Activated CD4-positive, alpha-beta T cell treated with anti-CD3 and anti-CD28 coated beads for 36 hours (primary cell): ENCODE data around the gene FGF1. TPM values are rescaled to one million over a fixed set of nuclear protein-coding genes. Genes with fewer than 3 reads are reported as not detected.

ENCODE experiments used
- ATAC-seq: fragments of 200-7000 bp; cut with Tn5 transposase; one replicate; pipeline ENCODE4 v1.10.0; 2021; ENCODE audit warnings: mild to moderate bottlenecking, moderate library complexity
- CTCF ChIA-PET: fragments of 350-600 bp; sonication (Branson Sonifier 250); formaldehyde crosslinking; loops from one replicate; lab custom pipeline; 2021; ENCODE audit warnings: antibody characterized with exemption; lab: Charles Lee
- POLR2A ChIA-PET: fragments of 350-600 bp; sonication (Branson Sonifier 250); formaldehyde crosslinking; loops from one replicate; lab custom pipeline; 2021; ENCODE audit warnings: antibody characterized with exemption, inconsistent platforms; lab: Charles Lee
- DNase-seq: peaks from one replicate; pipeline ENCODE4 v3.0.0-alpha.2; 2020
- H3K27ac Mint-ChIP-seq: one replicate; pipeline ENCODE4 v1.8.0; 2021; ENCODE audit warnings: mixed read lengths
- H3K27me3 Mint-ChIP-seq: one replicate; pipeline ENCODE4 v1.8.0; 2021; ENCODE audit warnings: mixed read lengths
- H3K36me3 Mint-ChIP-seq: one replicate; pipeline ENCODE4 v1.8.0; 2021; ENCODE audit warnings: low read depth, mixed read lengths
- H3K4me1 Mint-ChIP-seq: one replicate; pipeline ENCODE4 v1.8.0; 2021; ENCODE audit warnings: mixed read lengths
- H3K4me3 Mint-ChIP-seq: one replicate; pipeline ENCODE4 v1.8.0; 2021; ENCODE audit warnings: mild to moderate bottlenecking, moderate library complexity, mixed read lengths
- H3K9me3 Mint-ChIP-seq: one replicate; pipeline ENCODE4 v1.8.0; 2021; ENCODE audit warnings: low read depth, mixed read lengths
- intact Hi-C, 2 experiments: fragments of 100-400 bp; cut with DNase I in 1 of 2; cut with micrococcal nuclease in 1 of 2; formaldehyde crosslinking; loops; one replicate each; pipeline versions ENCODE4 v1.14.2 to v1.15.1; 2022 to 2024; cut with DNase I, micrococcal nuclease
- total RNA-seq, 2 experiments: library from RNA; stranded (reverse); gene quantifications; one replicate each; pipeline ENCODE4 v1.2.3, GENCODE V29; 2021

Gene FGF1
- total RNA-seq, 2 experiments from 2014 or later: not detected

DNA sequence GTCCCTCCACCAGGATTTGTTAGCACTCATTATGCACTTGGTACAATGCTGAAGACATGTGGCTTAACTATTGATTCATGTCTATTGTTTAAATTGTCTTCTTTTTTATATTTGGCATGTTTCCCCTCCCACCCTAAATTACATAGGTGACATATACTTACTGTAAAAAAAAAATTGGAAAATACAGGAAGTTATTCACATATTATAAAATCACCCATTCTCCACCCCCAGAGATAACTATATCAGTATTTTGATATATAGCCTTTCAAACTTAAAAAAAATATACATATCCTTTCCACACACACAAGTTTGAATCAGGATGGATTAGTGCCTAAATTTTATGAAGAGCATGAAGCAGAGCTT is 87.6 kb downstream of the FGF1 start:
- no peak overlapping the region for H3K4me3 Mint-ChIP-seq
- ChIA-PET CTCF (interaction anchor here (0.6 to 1.9 kb wide), 7 partner anchors 13 to 630 kb away, joined by 3 to 11 read pairs (median 3); no protein-coding TSS in a partner anchor), POLR2A (no interaction called here)
- ATAC-seq: no peak
- intact Hi-C loops: no loop called here
- no peak overlapping the region for H3K27ac Mint-ChIP-seq
- peaks cover 8% of the 10 kb centered on the region for H3K4me1 Mint-ChIP-seq
- H3K36me3 Mint-ChIP-seq: no peaks in the 10 kb centered on the region
- peaks cover 9% of the 10 kb centered on the region for H3K27me3 Mint-ChIP-seq
- no peak for DNase-seq
- H3K9me3 Mint-ChIP-seq: no peaks in the 10 kb centered on the region

DNA sequence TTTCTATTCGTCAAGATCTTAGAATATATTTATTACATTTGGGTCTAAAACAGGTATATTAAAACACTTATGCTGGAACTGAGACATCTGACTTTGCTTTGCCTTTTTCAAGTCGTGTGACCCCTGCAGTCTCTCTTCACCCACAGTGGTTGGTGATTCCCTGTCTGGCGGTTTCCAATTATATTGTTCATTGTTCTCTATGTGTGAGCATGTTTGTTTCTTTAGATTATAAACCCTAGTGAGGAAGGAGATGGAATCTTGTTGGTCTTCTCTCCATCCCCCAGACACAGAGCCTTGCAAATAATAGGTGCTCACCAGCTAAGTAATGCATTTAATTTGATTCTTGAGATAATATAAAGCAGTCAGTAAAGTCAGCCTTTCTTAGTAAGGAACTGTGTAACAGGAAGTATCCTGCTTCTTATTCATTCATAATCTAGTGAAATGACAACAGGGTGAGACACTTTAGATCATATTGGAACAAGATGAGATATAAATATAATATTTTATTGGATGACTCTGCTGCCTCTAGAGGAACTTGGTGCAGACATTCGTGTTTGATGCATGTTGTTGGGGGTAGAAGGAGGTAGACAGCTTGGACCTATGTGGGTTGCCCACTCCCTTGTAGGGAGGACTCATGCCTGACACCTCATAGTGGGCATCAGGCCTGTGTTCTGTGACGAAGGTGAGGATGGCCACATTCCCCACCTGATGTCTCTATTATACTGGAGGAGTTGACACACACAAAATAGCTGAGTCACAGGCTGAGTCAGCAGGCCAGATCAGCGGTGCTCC is 88.1 kb downstream of the FGF1 start:
- POLR2A ChIA-PET: no interaction called here
- ATAC-seq: peak; percentile 85
- Mint-ChIP-seq H3K9me3 (no peaks in the 10 kb centered on the region), H3K4me1 (peaks cover 8% of the 10 kb centered on the region), H3K36me3 (no peaks in the 10 kb centered on the region), H3K27me3 (peaks cover 9% of the 10 kb centered on the region), H3K27ac (no peak overlapping the region), H3K4me3 (no peak overlapping the region)
- intact Hi-C loops: no loop called here
- CTCF ChIA-PET: interaction anchor here (0.7 to 1.9 kb wide), 4 partner anchors 13 to 449 kb away, joined by 3 to 5 read pairs (median 3); no protein-coding TSS in a partner anchor
- DNase-seq: peak; percentile 64

DNA sequence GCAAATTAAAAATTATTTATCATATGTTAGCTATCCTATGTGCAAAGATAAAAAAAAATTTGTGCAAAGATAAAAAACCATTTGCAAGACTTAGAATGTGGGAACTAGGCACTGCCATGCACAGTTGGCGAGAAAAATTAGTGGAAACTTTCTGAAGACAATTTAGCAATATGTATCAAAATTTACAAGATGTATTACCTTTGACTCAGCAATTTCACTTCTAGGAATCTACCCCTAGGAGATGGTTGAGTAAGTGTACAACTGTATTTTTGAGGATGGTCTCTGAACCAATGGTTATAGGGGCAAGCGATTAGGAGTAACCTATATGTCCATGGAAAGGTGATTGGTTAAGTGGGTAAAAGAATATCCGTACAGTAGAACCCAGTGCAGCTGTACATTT is 88.9 kb downstream of the FGF1 start:
- Mint-ChIP-seq H3K27me3 (peaks cover 9% of the 10 kb centered on the region), H3K9me3 (no peaks in the 10 kb centered on the region), H3K4me1 (peaks cover 8% of the 10 kb centered on the region), H3K4me3 (no peak overlapping the region), H3K27ac (no peak overlapping the region), H3K36me3 (no peaks in the 10 kb centered on the region)
- ATAC-seq (no peak), DNase-seq (no peak)
- ChIA-PET POLR2A (no interaction called here), CTCF (interaction anchor here (0.9 to 1.9 kb wide), 3 partner anchors 12 to 103 kb away, joined by 3 to 5 read pairs (median 3); no protein-coding TSS in a partner anchor)
- intact Hi-C loops: no loop called here

DNA sequence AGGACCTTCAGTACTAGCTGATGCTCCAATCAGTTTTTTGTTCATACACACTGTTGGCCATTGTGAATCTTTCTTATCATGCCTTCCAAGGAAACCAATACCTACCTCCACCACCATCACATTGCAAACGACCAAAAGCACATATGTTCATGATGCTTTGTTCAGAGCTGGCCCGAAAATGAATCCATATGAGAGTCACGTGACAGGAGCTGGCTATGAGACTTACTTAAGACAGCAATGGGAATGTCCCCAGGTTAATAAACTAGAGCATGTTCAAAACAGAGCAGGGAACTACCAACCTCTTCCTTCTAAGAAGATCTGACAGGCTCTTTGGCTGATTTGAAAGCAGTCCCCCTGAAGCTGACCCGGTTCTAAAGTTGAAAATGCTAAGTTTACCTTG is 93.5 kb downstream of the FGF1 start:
- POLR2A ChIA-PET: no interaction called here
- intact Hi-C loops: no loop called here
- CTCF ChIA-PET: no interaction called here
- DNase-seq: no peak
- H3K36me3 Mint-ChIP-seq: no peaks in the 10 kb centered on the region
- ATAC-seq: no peak
- no peak overlapping the region for H3K27ac Mint-ChIP-seq
- peaks cover 12% of the 10 kb centered on the region for H3K27me3 Mint-ChIP-seq
- no peaks in the 10 kb centered on the region for H3K9me3 Mint-ChIP-seq
- no peak overlapping the region for H3K4me3 Mint-ChIP-seq
- H3K4me1 Mint-ChIP-seq: no peaks in the 10 kb centered on the region

DNA sequence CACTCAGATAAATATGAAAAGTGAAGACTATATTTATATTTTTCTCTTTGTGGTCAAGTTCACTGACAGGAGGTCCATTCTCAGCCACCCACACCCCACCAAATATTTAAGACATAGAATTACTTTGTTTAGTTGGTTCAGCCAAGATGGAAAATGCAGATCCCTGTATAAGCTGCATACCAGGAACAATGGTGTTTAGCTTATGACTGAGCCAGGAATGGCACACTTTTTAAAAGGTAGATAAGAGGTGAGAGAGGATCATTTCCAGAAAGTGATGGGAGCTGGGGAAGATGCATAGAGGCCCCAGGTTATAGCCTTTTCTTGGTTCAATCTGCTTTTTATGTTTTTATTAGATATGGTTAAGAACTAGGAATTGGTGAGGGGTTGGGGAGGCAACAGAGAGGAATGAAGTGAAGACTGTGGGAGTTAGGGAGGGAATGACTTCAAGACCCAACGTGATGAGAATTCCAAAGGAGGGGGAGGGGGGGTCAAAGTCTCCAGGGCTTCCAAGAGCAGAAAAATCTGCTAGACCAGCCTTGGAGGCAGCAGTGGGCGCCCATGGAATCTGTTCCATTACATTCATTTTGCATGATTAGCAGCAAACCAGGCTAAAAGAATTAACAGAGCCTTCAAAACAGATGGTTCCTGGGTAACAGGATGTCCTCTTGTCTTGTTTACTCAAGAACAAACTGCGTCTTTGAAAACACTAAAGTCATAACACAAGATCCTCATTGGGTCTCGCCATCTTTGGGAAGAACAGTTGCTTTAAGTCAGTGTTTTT is 95.2 kb downstream of the FGF1 start:
- peaks cover 12% of the 10 kb centered on the region for H3K27me3 Mint-ChIP-seq
- intact Hi-C loops: no loop called here
- ChIA-PET POLR2A (no interaction called here), CTCF (interaction anchor here (0.6 to 1.4 kb wide), 8 partner anchors 9 to 291 kb away, joined by 3 to 4 read pairs (median 3); no protein-coding TSS in a partner anchor)
- H3K36me3 Mint-ChIP-seq: no peaks in the 10 kb centered on the region
- no peaks in the 10 kb centered on the region for H3K4me1 Mint-ChIP-seq
- ATAC-seq (no peak), DNase-seq (no peak)
- H3K4me3 Mint-ChIP-seq: no peak overlapping the region
- no peak overlapping the region for H3K27ac Mint-ChIP-seq
- no peaks in the 10 kb centered on the region for H3K9me3 Mint-ChIP-seq

DNA sequence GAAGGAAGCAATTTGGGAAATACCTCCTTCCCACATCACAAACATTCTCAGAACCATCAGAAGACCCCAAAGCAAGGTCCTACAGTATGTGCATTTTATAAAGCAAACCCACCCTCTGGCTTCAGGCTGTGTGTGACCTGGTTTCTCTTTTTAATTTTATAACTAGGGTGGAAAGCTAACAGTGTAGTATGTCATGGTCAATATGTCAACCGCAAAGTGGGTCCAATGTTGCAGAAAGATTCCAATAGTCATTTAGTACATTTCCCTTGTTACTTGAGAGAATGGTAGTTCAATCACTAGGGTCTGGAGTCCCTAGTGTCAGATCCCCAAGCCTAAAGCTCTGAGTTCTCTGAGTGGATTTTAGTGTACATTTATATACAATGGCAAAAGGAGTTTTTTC is 96.2 kb downstream of the FGF1 start:
- Mint-ChIP-seq H3K4me1 (peaks cover 4% of the 10 kb centered on the region), H3K4me3 (no peak overlapping the region), H3K27me3 (peaks cover 10% of the 10 kb centered on the region), H3K27ac (no peak overlapping the region), H3K36me3 (no peaks in the 10 kb centered on the region), H3K9me3 (no peaks in the 10 kb centered on the region)
- ChIA-PET CTCF (interaction anchor here (0.6 to 1.4 kb wide), 6 partner anchors 10 to 292 kb away, joined by 3 to 4 read pairs (median 3); no protein-coding TSS in a partner anchor), POLR2A (no interaction called here)
- intact Hi-C loops: no loop called here
- no peak for ATAC-seq
- no peak for DNase-seq

DNA sequence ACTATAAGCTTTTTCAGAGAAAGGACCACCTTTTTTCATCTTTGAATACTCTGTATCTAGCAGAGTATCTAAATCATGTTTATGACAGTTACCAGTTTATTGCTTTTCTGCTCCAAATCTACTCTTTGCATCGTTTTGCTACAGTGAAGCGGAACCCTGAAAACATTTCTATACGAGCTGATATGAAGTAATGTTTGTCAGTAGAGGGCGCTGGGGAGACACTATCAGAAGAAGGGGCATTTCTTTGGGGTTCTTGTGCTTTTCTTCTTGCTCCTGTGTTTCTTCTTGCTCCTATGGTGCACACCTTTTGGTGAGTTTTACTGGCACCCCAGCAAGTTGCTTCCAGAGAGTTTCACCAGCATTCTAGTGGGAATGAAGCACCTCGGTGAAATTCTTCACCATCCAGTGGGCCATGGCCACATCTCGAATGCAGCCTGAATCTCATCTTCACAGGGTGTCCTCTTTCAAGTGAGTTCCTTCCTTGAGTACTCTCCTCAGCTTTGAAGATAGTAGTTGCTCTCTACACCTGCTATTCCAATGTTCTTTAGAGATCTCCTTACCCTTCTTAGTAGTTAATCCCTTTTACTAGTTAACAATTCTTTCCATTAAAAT is 98.4 kb downstream of the FGF1 start:
- CTCF ChIA-PET: interaction anchor here (0.7 to 3.6 kb wide), 12 partner anchors 8 to 1026 kb away, joined by 3 to 15 read pairs (median 4); no protein-coding TSS in a partner anchor

DNA sequence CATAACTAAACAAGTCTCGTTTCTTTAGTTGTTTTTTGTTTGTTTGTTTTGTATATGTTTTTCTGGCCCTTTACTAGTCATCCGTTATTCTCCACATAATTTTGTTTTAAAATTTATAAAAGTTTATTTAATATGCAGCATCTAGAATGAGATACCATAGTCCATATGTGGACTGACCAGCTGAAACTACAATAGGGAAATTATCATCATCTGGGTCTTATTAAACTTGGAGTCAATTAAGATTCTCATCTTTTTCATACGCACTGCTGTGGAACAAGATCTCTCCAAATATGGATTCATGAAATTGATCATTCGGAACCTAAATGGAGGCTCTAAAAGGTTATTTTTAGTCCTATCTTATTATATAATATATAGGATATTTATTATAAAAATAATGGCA is 99.3 kb downstream of the FGF1 start:
- ATAC-seq (no peak), DNase-seq (no peak)
- no peaks in the 10 kb centered on the region for H3K36me3 Mint-ChIP-seq
- CTCF ChIA-PET: interaction anchor here (0.6 to 3.6 kb wide), 9 partner anchors 9 to 258 kb away, joined by 3 to 15 read pairs (median 4); no protein-coding TSS in a partner anchor
- H3K4me3 Mint-ChIP-seq: no peak overlapping the region
- peaks cover 9% of the 10 kb centered on the region for H3K27me3 Mint-ChIP-seq
- H3K4me1 Mint-ChIP-seq: peaks cover 8% of the 10 kb centered on the region
- no peak overlapping the region for H3K27ac Mint-ChIP-seq
- no peaks in the 10 kb centered on the region for H3K9me3 Mint-ChIP-seq
- intact Hi-C loops: no loop called here
- POLR2A ChIA-PET: no interaction called here

More for the DNA sequence above, 98.4 kb downstream of the FGF1 start:
- POLR2A ChIA-PET: no interaction called here
- H3K9me3 Mint-ChIP-seq: no peaks in the 10 kb centered on the region
- DNase-seq (peak; percentile 63), ATAC-seq (no peak)
- peaks cover 9% of the 10 kb centered on the region for H3K27me3 Mint-ChIP-seq
- H3K36me3 Mint-ChIP-seq: no peaks in the 10 kb centered on the region
- H3K27ac Mint-ChIP-seq: no peak overlapping the region
- H3K4me3 Mint-ChIP-seq: no peak overlapping the region
- H3K4me1 Mint-ChIP-seq: peaks cover 6% of the 10 kb centered on the region
- intact Hi-C loops: loop anchor here in 1 of 2 experiments (1.0 kb wide), 1 partner anchor 112 kb away; no protein-coding TSS in a partner anchor

DNA sequence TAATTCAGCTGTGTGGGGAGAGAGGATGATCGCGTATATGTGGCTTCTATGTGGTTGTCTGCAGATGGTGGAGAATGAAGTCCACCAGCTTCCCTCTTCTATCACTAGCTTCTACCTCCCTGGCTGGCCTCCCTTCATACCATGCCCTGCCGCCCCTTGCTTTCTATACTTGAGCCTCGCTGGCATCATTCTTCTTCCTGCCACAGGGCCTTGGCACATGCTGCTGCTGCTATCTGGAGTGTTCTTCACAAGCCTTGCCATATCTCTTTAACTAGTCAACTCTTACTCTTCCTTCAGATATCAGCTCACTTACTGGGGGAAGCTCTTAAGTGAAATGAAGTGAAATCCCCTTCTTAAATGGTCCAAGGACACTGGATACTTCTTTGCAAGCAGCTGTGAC is 100.4 kb downstream of the FGF1 start:
- Mint-ChIP-seq H3K27ac (no peak overlapping the region), H3K27me3 (peaks cover 6% of the 10 kb centered on the region), H3K4me1 (peaks cover 17% of the 10 kb centered on the region), H3K4me3 (no peak overlapping the region), H3K36me3 (no peaks in the 10 kb centered on the region), H3K9me3 (no peaks in the 10 kb centered on the region)
- CTCF ChIA-PET: interaction anchor here (0.5 to 3.6 kb wide), 14 partner anchors 9 to 287 kb away, joined by 3 to 15 read pairs (median 4); no protein-coding TSS in a partner anchor
- ATAC-seq (no peak), DNase-seq (no peak)
- POLR2A ChIA-PET: no interaction called here
- intact Hi-C loops: no loop called here

DNA sequence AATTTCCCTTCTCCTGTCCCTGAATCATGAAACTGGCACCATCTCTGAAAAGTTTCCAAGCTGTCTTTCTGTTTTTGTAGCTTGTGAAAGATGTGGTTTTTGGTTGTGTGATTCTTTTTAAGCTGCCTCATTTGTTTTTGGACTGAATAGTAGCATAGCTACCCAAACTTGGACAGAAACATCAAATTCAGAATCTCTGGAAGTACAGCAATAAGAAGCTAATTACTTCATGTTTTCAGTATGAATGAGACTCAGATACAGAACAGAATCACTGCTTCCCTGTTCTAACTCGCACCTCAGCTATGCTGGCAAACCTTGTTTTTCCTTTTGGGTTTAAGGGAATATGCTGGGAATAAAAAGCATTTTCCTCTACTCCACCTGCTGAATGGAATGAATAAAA is 101.0 kb downstream of the FGF1 start:
- Mint-ChIP-seq H3K4me1 (peaks cover 21% of the 10 kb centered on the region), H3K27me3 (peaks cover 6% of the 10 kb centered on the region), H3K36me3 (no peaks in the 10 kb centered on the region), H3K27ac (no peak overlapping the region), H3K9me3 (no peaks in the 10 kb centered on the region), H3K4me3 (no peak overlapping the region)
- ChIA-PET CTCF (interaction anchor here (0.6 to 3.6 kb wide), 15 partner anchors 8 to 624 kb away, joined by 3 to 15 read pairs (median 3); no protein-coding TSS in a partner anchor), POLR2A (no interaction called here)
- no peak for DNase-seq
- ATAC-seq: peak; percentile 4
- intact Hi-C loops: no loop called here
